Activated naive CD4-positive, alpha-beta T cell treated with anti-CD3 and anti-CD28 coated beads, Interleukin-2, amount 50 U/mL, for 24 hours (primary cell): ENCODE results near the gene MANSC4.
"Not testable (repeated sequence)": the region's sequence is repeated elsewhere in the genome, so short reads cannot be mapped to it uniquely, and the experiment has no call there.

Experiments used
- H3K27ac Mint-ChIP-seq: one replicate; pipeline ENCODE4 v1.8.0; 2021; ENCODE audit warnings: mild to moderate bottlenecking, mixed read lengths
- H3K27me3 Mint-ChIP-seq: one replicate; pipeline ENCODE4 v1.8.0; 2021; ENCODE audit warnings: mixed read lengths
- H3K36me3 Mint-ChIP-seq: one replicate; pipeline ENCODE4 v1.8.0; 2021; ENCODE audit warnings: mixed read lengths
- H3K4me1 Mint-ChIP-seq: one replicate; pipeline ENCODE4 v1.8.0; 2021; ENCODE audit warnings: mixed read lengths
- H3K4me3 Mint-ChIP-seq: one replicate; pipeline ENCODE4 v1.8.0; 2021; ENCODE audit warnings: mild to moderate bottlenecking, mixed read lengths
- H3K9me3 Mint-ChIP-seq: one replicate; pipeline ENCODE4 v1.8.0; 2021; ENCODE audit warnings: mixed read lengths

MANSC4 gene

GRCh38 chr12:27780612-27781408 is 774 bp upstream of the MANSC4 start:
- H3K36me3 Mint-ChIP-seq = peaks cover 8% of the 10 kb centered on the region
- peaks cover 46% of the 10 kb centered on the region for H3K4me1 Mint-ChIP-seq
- H3K27me3 Mint-ChIP-seq = no peaks in the 10 kb centered on the region
- peak overlapping the region; percentile 77 for H3K27ac Mint-ChIP-seq
- H3K4me3 Mint-ChIP-seq = peak overlapping the region; percentile 87
- no peaks in the 10 kb centered on the region for H3K9me3 Mint-ChIP-seq

GRCh38 chr12:27779416-27779919 is 568 bp downstream of the MANSC4 start:
- peaks cover 3% of the 10 kb centered on the region for H3K36me3 Mint-ChIP-seq
- peak overlapping the region; percentile 82 for H3K4me3 Mint-ChIP-seq
- H3K9me3 Mint-ChIP-seq = no peaks in the 10 kb centered on the region
- peak overlapping the region; percentile 74 for H3K27ac Mint-ChIP-seq
- peaks cover 35% of the 10 kb centered on the region for H3K4me1 Mint-ChIP-seq
- no peaks in the 10 kb centered on the region for H3K27me3 Mint-ChIP-seq

- Mint-ChIP-seq H3K27me3 (no peaks in the 10 kb centered on the region), H3K4me1 (peaks cover 33% of the 10 kb centered on the region), H3K27ac (no peak overlapping the region), H3K4me3 (peak overlapping the region; percentile 82), H3K9me3 (no peaks in the 10 kb centered on the region), H3K36me3 (peaks cover 2% of the 10 kb centered on the region)
Measured at GRCh38 chr12:27778206-27778605, 1.8 kb downstream of the MANSC4 start.

- no peaks in the 10 kb centered on the region for H3K9me3 Mint-ChIP-seq
- H3K36me3 Mint-ChIP-seq = no peaks in the 10 kb centered on the region
Measured at GRCh38 chr12:27777141-27777540, 2.9 kb downstream of the MANSC4 start.

GRCh38 chr12:27772328-27773049 is 7.5 kb downstream of the MANSC4 start:
- no peaks in the 10 kb centered on the region for H3K27me3 Mint-ChIP-seq
- H3K4me1 Mint-ChIP-seq = peaks cover 5% of the 10 kb centered on the region
- H3K27ac Mint-ChIP-seq = no peak overlapping the region
- H3K4me3 Mint-ChIP-seq = no peak overlapping the region
- H3K36me3 Mint-ChIP-seq = no peaks in the 10 kb centered on the region
- H3K9me3 Mint-ChIP-seq = no peaks in the 10 kb centered on the region

More at GRCh38 chr12:27777141-27777540, 2.9 kb downstream of the MANSC4 start:
- peaks cover 24% of the 10 kb centered on the region for H3K4me1 Mint-ChIP-seq
- no peaks in the 10 kb centered on the region for H3K27me3 Mint-ChIP-seq
- no peak overlapping the region for H3K27ac Mint-ChIP-seq
- no peak overlapping the region for H3K4me3 Mint-ChIP-seq

- H3K4me3 Mint-ChIP-seq = no peak overlapping the region
- H3K27ac Mint-ChIP-seq = no peak overlapping the region
- no peaks in the 10 kb centered on the region for H3K36me3 Mint-ChIP-seq
- peaks cover 5% of the 10 kb centered on the region for H3K4me1 Mint-ChIP-seq
- no peaks in the 10 kb centered on the region for H3K9me3 Mint-ChIP-seq
- H3K27me3 Mint-ChIP-seq = no peaks in the 10 kb centered on the region
Measured at GRCh38 chr12:27771481-27772327, 8.3 kb downstream of the MANSC4 start.

- H3K27me3 Mint-ChIP-seq = no peaks in the 10 kb centered on the region
- no peak overlapping the region for H3K27ac Mint-ChIP-seq
- H3K36me3 Mint-ChIP-seq = no peaks in the 10 kb centered on the region
- no peak overlapping the region for H3K4me3 Mint-ChIP-seq
- H3K9me3 Mint-ChIP-seq = no peaks in the 10 kb centered on the region
- peaks cover 5% of the 10 kb centered on the region for H3K4me1 Mint-ChIP-seq
Measured at GRCh38 chr12:27769142-27769673, 10.8 kb downstream of the MANSC4 start.

GRCh38 chr12:27766587-27766986 is 13.4 kb downstream of the MANSC4 start:
- Mint-ChIP-seq H3K4me1 (peaks cover 5% of the 10 kb centered on the region), H3K4me3 (no peak overlapping the region), H3K36me3 (no peaks in the 10 kb centered on the region), H3K27me3 (no peaks in the 10 kb centered on the region), H3K9me3 (no peaks in the 10 kb centered on the region), H3K27ac (no peak overlapping the region)

GRCh38 chr12:27762757-27763156 is 17.3 kb downstream of the MANSC4 start:
- H3K4me1 Mint-ChIP-seq = no peaks in the 10 kb centered on the region
- no peak overlapping the region for H3K27ac Mint-ChIP-seq
- H3K4me3 Mint-ChIP-seq = no peak overlapping the region
- H3K27me3 Mint-ChIP-seq = no peaks in the 10 kb centered on the region
- no peaks in the 10 kb centered on the region for H3K9me3 Mint-ChIP-seq
- H3K36me3 Mint-ChIP-seq = no peaks in the 10 kb centered on the region

- no peaks in the 10 kb centered on the region for H3K4me1 Mint-ChIP-seq
- H3K27me3 Mint-ChIP-seq = no peaks in the 10 kb centered on the region
- H3K4me3 Mint-ChIP-seq = no peak overlapping the region
- H3K9me3 Mint-ChIP-seq = no peaks in the 10 kb centered on the region
- peaks cover 13% of the 10 kb centered on the region for H3K36me3 Mint-ChIP-seq
- H3K27ac Mint-ChIP-seq = peak overlapping the region; percentile 51
Measured at GRCh38 chr12:27756670-27757195, 23.3 kb downstream of the MANSC4 start.

- Mint-ChIP-seq H3K27ac (peak overlapping the region; percentile 76), H3K4me3 (no peak overlapping the region), H3K9me3 (no peaks in the 10 kb centered on the region), H3K36me3 (peaks cover 13% of the 10 kb centered on the region), H3K4me1 (no peaks in the 10 kb centered on the region), H3K27me3 (no peaks in the 10 kb centered on the region)
Measured at GRCh38 chr12:27754795-27755194, 25.2 kb downstream of the MANSC4 start.

- no peaks in the 10 kb centered on the region for H3K27me3 Mint-ChIP-seq
- H3K9me3 Mint-ChIP-seq = no peaks in the 10 kb centered on the region
- no peak overlapping the region for H3K4me3 Mint-ChIP-seq
- peaks cover 10% of the 10 kb centered on the region for H3K4me1 Mint-ChIP-seq
- no peak overlapping the region for H3K27ac Mint-ChIP-seq
- peaks cover 16% of the 10 kb centered on the region for H3K36me3 Mint-ChIP-seq
Measured at GRCh38 chr12:27751386-27752047, 28.5 kb downstream of the MANSC4 start.

GRCh38 chr12:27747111-27747820 is 32.8 kb downstream of the MANSC4 start:
- Mint-ChIP-seq H3K4me3 (no peak overlapping the region), H3K9me3 (no peaks in the 10 kb centered on the region), H3K4me1 (peaks cover 10% of the 10 kb centered on the region), H3K27me3 (no peaks in the 10 kb centered on the region), H3K36me3 (peaks cover 18% of the 10 kb centered on the region), H3K27ac (peak overlapping the region; percentile 42)

- not testable (repeated sequence) for H3K9me3 Mint-ChIP-seq, H3K27ac Mint-ChIP-seq, H3K27me3 Mint-ChIP-seq, H3K4me3 Mint-ChIP-seq
- peaks cover 21% of the 10 kb centered on the region for H3K36me3 Mint-ChIP-seq
- H3K4me1 Mint-ChIP-seq = peaks cover 10% of the 10 kb centered on the region
Measured at GRCh38 chr12:27745734-27746133, 34.3 kb downstream of the MANSC4 start.
